Glomerular visceral epithelial cell (primary cell): ENCODE results near the gene RAB3A.
A peak's percentile ranks its signal among the peaks of the same experiment; 100 is the strongest.

ENCODE experiments used
- DNase-seq: peaks from one replicate; pipeline ENCODE4 v3.0.0-alpha.2; 2016; ENCODE audit errors: extremely low spot score

Gene RAB3A

DNA sequence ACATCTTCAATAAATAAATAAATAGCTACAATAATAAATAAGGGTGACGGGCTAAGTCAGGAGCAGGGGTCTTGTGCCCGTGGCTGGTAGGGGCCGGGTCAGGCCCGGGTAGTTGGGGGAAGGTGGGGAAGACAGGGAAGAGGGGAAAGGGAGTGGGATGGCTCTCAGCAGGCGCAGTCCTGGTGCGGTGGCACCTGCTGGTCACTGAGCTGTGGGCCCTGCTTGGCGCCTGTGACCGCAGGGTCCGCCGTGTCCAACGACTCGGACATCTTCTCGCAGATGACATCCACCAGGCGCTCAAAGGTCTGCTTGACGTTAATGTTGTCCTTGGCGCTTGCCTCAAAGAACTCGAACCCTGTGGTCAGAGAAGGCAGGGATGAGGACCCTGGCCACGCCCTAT is 6.5 kb downstream of the RAB3A start:
- no peak for DNase-seq

DNA sequence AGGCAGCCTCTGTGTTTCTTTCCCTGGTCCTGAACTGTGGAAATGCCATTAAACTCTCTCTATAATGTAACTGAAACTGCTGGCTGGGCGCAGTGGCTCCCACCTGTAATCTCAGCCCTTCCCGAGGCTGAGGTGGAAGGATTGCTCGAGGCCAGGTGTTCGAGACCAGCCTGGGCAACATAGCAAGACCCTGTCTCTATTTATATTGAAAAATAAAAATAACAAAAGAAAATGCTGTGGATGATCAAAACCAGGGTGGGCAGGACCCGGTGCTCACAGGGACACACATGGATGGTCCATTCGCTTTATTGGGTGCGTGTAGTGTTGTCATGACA is 7.4 kb downstream of the RAB3A start:
- no peak for DNase-seq

DNA sequence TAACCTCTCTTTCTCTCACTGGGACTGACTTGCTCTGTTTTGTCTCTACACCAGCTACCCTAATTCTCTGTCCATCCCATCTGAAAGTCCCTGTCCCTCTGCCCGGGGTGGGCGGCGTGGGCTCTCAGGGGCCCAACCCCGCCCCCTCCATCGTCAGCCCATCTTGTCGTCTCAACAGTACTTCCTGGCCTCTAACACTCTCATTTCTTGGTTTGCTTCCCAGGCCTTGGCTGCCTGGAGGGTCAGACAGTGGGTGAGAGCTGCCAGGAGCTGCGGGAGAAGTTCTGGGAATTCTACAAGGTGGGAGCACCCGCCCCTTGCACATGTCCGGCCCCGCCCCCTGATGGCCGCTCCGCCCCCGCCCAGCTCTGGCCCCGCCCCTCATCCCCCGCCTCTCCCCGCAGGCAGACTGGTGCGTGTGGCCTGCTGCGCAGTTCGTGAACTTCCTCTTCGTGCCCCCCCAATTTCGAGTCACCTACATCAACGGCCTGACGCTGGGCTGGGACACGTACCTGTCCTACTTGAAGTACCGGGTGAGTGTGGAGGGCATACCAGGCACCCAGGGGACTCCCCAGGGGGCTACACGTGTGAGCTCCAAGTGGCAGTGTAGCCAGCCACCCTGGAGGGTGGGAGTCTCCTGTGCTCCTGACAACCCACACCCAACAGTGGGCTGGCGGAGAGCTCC is 9.1 kb downstream of the RAB3A start:
- DNase-seq = no peak

DNA sequence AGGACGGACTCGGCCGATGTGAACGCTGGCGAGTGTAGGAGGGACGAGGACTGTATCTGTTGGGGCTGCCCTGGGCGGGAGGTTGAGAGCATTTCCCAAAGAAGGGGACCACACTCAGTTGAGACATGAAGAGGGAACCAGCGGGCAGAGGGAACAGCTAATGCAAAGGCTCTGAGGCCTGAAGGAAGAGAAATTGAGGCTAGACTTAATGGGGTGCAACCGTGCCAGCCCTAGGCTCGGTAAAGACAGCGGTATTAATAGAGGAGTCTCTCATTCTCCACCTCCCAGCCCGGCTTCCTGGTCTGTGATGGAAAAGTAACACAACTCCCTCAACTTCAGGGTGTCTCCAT is 9.7 kb downstream of the RAB3A start:
- DNase-seq = no peak

DNA sequence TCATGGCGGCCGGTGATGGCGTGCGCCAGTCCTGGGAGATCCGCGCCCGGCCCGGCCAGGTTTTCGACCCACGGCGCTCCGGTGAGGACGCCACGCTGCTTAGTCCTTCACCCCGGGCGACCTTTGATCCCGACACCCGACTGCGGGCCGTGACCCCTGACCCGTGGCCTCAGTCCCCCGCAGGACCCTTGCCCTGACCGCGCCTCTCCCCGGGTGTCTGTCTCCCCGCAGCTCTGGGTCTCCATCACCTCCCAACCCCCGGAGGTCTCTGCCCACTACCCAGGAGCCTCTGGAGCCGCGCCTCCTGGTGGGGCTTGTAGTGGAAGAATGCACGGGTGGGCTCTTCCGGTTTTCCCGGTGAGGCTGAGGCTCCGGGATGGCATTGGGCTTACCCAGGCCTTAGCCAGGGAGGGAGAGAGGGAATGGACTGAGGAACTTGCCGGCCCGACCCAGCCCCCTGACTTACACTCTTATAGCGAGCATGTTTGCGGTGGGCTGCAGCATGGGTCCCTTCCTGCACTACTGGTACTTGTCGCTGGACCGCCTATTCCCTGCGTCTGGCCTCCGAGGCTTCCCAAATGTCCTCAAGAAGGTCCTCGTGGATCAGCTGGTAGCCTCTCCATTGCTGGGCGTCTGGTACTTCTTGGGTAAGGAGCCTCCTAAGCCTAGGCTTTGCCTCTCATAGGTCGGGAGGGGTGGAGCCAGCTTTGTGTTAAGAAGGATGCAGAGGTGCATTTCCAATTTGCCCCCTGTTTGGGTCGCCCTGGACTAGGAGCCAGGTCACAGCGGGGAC is 10.3 kb downstream of the RAB3A start:
- DNase-seq = no peak

DNA sequence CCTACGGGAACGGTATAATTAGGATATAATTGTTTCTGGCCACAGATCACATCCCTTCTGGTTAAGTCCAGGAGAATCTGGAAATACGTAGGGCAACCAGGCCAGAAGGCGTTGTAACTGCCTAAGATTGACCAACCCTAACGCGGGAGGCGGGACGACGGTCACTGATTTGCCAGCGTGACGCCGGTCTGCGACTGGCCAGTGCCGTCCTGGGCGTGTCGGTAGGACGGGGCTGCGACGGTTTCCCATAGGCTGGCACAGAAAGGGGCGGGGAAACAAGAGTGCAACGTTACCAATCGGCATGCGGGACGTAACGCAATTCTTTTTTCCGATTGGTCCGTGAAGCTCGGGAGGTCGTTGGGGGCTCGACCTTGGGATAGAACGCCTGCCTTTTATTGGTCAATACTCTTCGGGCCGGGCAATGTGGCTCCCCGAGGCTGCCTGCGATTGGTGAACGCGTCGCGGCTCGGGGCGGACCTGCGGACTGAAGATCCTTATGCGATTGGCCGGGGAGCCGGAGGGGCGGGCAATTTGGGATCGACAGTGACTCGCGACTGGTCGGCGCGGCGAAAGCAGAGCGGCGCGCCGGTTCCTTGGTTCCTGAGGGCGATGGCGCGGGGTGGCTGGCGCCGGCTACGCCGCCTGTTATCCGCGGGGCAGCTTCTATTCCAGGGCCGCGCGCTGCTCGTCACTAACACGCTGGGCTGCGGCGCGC is 11.0 kb downstream of the RAB3A start, which contains the start of gene MPV17L2:
Gene MPV17L2 (plus strand): TSS at position 546 of the 715 bp plus-strand sequence. CDS start 64 bp downstream, at position 610.
- peak; percentile 100 for DNase-seq

DNA sequence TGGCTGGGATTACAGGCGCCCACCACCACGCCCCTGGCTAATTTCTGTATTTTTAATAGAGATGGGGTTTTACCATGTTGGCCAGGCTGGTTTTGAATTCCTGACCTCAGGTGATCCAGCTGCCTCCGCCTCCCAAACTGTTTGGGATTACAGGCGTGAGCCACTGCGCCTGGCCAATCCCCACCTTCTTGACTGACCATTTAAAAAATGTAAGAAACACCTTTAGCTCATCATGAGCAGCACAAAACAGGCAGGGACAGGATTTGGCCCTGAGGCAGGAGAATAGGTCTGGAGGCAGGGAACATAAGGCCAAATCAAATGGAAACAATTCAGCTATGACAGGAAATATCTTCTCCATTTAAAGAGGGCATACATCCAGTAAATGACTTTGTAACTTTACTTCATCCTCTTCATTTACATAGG is 12.2 kb downstream of the RAB3A start:
- no peak for DNase-seq

DNA sequence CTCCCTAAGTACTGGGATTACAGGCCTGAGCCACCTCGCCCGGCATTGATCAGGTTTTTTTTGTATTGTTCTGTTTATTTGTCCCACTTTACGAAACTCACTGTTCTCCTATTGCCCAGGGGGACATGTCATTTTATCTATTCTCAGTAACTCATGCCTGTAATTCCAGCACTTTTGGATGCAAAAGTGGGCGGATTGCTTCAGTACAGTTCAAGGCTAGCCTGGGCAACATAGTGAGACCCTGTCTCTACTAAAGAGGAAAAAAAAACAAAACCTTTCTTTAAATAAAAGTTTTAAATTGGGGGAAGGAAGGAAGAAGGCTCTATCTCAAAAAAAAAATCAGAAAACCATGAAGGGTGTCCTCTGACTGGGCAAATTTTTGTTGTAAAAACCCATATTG is 13.6 kb downstream of the RAB3A start:
- no peak for DNase-seq

DNA sequence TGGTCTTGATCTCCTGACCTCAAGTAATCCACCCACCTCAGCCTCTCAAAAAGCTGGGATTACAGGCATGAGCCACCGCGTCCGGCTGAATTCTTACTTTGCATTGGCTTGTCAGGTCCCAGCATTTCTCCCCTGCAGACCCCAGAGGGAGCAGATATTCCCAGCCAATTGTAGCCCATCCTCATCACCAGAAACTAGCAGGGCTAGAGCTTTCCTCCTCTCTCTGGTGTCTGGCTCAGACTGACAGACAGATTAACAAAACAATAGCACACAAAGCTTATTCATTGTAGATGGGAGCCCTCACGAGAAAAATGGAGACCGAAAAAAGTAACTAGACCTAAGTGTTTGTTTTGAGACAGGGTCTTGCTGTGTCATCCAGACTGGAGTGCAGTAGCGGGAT is 18.3 kb downstream of the RAB3A start:
- DNase-seq = no peak

DNA sequence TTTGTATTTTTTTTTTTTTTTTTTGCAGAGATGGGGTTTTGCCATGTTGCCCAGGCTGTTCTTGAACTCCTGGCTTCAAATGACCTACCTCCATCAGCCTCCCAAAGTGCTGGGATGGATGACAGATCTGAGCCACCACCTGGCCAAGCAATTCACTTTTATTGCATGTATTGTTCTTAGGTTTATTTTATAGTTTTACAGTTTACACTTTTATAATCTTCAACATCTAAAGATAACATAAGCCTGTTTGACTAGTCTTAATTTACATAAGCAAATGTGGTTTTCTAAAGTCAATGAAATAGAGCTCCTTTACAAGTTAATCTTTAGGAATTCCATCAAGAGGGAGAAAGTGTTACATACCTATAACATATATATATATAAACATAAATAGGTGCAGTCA is 20.3 kb downstream of the RAB3A start:
- no peak for DNase-seq

DNA sequence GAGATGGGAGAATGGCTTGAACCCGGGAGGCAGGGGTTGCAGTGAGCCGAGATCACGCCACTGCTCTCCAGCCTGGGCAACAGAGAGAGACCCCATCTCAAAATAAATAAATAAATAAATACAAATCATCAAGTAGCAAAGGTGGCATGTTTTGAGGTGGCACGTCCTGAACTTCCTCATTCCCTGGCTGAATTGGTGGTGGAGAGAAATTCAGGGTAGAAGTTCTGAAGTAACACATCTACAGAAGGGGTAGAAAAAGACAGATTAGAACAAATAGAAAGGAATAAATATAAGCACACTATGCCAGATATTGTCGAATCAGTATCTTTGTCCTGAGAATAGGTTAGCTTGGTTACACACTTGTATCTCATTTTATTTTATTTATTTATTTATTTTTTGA is 23.9 kb downstream of the RAB3A start:
- no peak for DNase-seq

DNA sequence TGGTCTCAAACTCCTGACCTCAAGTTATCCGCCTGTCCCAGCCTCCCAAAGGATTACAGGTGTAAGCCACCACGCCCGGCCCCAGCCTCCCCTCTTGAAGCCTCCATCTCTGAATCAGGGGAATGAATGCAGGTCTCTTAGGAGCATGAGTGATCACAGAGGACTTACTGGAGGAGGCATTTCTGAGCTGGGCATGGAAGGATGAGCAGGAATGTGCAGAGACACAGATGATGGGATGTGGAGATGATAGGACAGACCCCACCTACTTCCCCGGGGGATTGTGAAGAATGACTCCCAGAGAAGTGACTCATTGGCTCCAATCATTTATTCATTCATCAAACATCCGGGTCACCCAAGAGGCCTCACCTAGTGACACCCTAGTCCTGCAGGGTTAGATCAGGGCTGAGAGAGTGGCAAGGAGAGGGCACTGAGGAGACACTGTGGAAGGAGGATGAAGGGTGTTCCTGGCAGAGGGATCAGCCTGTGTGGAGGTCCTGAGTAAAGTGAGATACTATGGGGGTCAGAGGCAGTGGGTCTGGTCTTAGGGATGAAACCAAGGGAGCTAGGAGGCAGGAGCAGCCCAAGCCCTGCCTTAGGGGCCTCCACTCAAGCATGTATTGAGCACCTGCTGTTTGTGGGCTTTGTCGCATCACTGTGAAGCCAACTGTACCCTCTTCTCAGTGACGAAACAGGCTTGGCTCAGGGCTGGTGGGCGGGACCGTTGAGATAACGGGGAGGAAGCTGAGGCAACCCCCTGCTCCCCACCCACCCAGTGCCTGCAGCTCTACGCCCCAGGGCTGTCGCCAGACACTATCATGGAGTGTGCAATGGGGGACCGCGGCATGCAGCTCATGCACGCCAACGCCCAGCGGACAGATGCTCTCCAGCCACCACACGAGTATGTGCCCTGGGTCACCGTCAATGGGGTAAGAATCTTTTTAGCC is 27.2 kb downstream of the RAB3A start:
- no peak for DNase-seq

DNA sequence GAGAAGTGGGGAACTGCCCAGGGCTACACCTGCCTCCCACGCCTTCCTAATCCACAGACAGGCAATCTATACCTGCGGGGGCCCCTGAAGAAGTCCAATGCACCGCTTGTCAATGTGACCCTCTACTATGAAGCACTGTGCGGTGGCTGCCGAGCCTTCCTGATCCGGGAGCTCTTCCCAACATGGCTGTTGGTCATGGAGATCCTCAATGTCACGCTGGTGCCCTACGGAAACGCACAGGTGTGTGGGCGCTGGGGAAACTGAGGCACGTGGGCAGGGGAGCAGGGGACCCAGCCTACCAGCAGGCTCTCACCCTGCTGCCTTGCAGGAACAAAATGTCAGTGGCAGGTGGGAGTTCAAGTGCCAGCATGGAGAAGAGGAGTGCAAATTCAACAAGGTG is 28.9 kb downstream of the RAB3A start:
- DNase-seq = no peak

DNA sequence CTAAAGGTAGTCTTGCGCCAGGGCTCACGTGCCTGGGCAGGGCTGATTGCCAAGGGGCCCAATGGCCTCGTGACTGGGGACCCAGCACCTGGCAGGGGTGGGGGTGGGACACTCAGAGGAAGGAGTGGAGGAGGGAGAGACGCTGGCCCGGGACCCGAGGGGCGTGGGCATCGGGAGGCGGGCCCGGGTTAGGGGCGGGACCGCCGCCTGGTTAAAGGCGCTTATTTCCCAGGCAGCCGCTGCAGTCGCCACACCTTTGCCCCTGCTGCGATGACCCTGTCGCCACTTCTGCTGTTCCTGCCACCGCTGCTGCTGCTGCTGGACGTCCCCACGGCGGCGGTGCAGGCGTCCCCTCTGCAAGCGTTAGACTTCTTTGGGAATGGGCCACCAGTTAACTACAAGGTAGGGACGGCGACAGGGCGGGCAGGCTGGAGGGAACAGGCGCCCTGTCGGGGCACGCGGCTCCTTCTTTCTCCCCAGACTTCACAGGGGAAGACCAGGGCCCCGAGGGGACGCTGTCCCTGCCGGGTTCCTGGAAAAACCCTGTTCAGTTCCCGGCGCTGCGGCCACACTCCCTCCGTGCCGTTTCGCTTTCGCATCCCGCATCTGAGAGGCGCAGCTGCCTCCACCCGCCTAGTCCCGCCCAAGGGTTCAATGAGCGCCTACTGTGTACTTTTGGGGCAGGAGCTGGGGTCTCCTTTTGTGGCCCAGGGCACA is 30.1 kb downstream of the RAB3A start, which contains the start of gene IFI30:
Gene IFI30 (plus strand): TSS at position 242 of the 717 bp plus-strand sequence. CDS start 29 bp downstream, at position 271.
- DNase-seq = peak; percentile 63

DNA sequence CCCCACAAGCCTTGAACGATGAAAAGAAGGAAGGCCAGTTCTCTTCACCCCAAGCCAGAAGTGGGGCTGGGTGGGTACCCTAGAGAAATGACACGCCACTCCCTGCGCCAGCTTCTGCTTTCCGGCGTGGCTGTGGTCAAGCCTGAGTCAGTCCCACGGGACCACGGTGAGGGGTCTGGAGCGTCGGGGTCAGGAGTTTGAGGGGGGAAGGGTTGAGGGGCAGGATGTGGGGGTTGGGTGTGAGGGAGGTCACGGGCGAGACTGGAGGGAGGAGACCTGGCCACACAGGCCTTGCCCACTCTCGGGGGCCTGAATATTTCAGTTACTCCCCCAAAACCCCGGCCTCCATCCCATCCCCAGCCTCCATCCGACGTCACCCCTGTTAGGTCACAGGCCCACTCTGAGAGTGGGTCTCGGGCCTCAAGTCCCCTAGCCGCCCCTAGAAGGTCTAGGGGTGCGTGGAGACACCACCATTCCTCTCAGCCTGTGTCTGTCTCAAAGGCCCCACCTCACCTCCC is 30.7 kb downstream of the RAB3A start:
- DNase-seq = no peak

DNA sequence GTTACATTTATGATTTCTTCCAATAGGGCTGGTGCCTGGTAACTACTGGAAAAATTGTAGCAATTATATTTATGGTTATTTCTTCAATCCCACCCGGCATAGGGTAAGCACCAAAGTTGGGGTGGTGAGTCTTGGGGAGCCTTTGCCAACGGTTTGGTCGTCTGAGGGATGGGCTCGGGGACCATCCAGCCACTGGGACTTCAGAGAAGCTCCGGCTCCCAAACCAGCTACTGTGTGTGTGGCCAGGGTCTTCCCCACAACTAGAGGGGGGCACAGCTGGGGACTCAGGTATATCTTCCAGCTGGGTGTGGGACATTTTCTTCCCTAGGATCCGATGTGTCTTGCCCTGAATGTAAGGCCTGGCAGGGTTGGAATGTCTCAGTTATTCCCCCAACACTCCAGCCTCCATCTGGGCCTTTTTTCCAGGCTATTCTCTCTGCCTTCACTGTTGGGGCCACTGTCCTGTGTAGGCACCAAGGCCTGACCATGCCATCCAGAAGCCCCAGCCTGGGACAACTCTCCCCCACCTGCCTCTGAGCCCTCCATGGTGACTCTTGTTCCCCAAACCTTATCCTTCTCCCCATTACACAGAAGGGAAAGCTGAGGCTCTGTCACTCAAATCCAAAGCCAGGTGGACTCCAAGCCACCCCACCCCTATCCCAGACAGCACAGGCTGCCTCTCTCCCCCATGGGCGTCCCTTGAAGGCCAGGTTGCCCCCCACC is 31.4 kb downstream of the RAB3A start:
- DNase-seq = no peak

DNA sequence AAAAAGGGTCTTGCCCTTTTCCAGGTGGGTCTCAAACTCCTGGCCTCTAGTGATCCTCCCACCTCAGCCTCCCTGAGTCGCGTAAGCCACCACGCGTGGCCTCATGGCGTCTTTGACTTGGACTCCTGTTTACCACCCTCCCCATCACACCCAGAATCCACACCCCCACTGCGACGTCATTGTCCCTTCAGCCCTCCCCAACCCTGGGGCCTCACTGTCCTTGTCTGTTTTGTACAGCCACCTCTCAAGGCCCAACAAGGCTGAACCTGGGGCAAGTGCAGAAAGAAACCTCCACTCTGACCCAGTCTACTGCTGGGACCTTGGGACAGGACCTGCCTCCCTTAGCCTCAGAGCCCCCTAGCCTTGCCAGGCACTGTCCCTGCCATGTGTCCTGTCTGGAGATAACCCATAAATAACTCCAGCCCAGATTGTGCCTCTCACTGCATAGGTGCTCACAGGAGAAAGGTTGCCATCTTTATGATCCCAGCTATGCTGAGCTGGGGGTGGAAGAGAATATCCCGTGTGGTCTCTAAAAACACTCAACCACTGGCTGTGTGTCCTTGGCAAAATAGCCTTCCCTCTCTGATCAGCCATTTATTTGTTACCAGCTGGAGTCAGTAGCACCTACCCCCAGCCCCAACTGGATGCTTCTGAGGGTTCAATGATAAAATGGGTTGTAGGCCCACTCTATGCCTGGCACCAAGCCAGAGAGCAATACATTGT is 32.1 kb downstream of the RAB3A start:
- no peak for DNase-seq

DNA sequence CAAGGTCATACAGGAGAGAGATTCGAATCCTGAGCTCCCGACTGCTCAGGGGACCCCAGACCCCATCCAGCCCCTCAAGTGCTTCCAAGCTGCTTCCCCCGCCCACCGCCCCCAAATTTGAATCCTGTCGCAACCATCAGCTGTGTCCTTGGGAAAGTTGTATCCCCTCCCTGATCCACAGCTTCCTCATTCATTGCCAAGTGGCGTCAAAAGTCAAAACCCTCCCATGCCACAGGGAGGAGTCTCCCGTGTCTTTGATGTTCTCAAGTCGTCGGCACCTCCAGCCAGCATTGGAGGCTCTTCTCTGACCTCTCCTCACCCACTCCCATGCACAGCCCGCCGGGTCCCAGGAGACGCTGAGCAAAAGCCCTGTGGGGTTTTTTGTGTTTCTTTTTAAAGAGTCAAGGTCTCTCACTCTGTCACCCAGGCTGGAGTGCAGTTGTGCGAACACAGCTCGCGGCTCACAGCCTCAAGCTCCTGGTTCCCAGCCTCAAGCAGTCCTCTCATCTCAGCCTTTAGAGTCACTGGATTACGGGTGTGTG is 33.1 kb downstream of the RAB3A start:
- no peak for DNase-seq
